Activated CD4-positive, alpha-beta T cell treated with anti-CD3 and anti-CD28 coated beads, Interleukin-2, amount 10 ng/mL, durations not matched to agents 7 days and 5 days (primary cell): Measurements from ENCODE around the gene TNIP2. TPM values are rescaled to one million over a fixed set of nuclear protein-coding genes. Genes with fewer than 3 reads are reported as not detected.

Experiments used
- CTCF ChIA-PET: fragments of 350-600 bp; sonication (Branson Sonifier 250); formaldehyde crosslinking; loops from one replicate; lab custom pipeline; 2021; ENCODE audit warnings: antibody characterized with exemption; lab: Charles Lee
- POLR2A ChIA-PET: fragments of 350-600 bp; sonication (Branson Sonifier 250); formaldehyde crosslinking; loops from one replicate; lab custom pipeline; 2021; ENCODE audit warnings: antibody characterized with exemption; lab: Charles Lee
- DNase-seq: peaks from one replicate; pipeline ENCODE4 v3.0.0-alpha.2; 2020
- H3K27ac Mint-ChIP-seq: one replicate; pipeline ENCODE4 v1.8.0; 2021; ENCODE audit warnings: mild to moderate bottlenecking, moderate library complexity, mixed read lengths
- H3K27me3 Mint-ChIP-seq: one replicate; pipeline ENCODE4 v1.8.0; 2021; ENCODE audit warnings: mixed read lengths
- H3K36me3 Mint-ChIP-seq: one replicate; pipeline ENCODE4 v1.8.0; 2021; ENCODE audit warnings: low read depth, mixed read lengths
- H3K4me1 Mint-ChIP-seq: one replicate; pipeline ENCODE4 v1.8.0; 2021; ENCODE audit warnings: mixed read lengths
- H3K4me3 Mint-ChIP-seq: one replicate; pipeline ENCODE4 v1.8.0; 2021; ENCODE audit warnings: mild to moderate bottlenecking, moderate library complexity, mixed read lengths
- H3K9me3 Mint-ChIP-seq: one replicate; pipeline ENCODE4 v1.8.0; 2021; ENCODE audit warnings: mixed read lengths
- total RNA-seq, 2 experiments: library from RNA; stranded (reverse); gene quantifications; one replicate each; pipeline ENCODE4 v1.2.3, GENCODE V29; 2021

The TNIP2 gene
- total RNA-seq, 2 experiments from 2014 or later: 35.0 to 43.6 TPM

DNA sequence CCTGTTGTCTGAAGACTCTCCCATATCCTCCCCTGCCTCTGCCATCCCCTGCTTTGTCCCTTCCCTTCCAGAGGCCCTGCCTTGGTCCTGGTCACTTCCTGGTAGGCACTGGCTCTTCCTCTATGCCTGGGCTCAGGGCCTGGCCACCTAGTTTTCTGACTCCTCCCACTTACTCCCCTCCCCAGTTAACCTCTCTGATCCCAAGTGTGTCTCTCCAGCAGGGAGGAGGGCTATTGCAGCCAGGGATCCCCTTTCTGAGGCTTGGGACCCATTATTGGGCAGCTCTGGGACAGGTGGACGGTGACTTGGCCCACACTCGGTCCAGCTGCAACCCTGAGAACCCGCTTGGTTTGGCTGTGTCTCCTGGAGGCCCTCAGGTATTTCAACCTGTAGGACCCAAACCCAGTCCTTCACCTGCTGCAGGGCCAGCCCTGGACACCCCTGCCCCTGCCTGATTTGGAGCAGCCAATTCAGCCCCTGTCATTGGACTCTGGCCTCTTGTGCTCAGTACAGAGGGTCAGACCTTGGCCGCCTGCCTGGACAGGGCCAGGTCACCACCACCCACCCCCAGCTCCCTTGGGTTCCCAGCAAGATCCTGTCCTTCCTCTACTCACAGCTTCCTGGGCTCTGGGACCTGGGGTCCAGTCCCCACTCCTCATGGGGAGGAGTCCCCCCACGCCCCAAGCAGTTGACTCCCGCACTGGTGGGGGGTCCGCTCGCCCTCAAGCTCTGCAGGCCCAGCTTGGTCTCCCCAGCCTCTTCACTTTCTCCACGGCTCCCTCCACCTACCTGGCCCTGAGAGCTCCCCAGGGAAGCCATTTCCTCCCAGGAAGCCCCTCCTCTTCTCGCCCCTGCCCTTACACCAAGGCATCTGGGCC is 35.6 kb upstream of the TNIP2 start:
- ChIA-PET CTCF (interaction anchor here (2.2 kb wide), 1 partner anchor 8 kb away, joined by 7 read pairs; no protein-coding TSS in a partner anchor), POLR2A (no interaction called here)
- Mint-ChIP-seq H3K27me3 (no peaks in the 10 kb centered on the region), H3K9me3 (no peaks in the 10 kb centered on the region), H3K4me3 (no peak overlapping the region), H3K4me1 (peaks cover 42% of the 10 kb centered on the region), H3K36me3 (no peaks in the 10 kb centered on the region), H3K27ac (peak overlapping the region; percentile 71)
- DNase-seq: no peak

DNA sequence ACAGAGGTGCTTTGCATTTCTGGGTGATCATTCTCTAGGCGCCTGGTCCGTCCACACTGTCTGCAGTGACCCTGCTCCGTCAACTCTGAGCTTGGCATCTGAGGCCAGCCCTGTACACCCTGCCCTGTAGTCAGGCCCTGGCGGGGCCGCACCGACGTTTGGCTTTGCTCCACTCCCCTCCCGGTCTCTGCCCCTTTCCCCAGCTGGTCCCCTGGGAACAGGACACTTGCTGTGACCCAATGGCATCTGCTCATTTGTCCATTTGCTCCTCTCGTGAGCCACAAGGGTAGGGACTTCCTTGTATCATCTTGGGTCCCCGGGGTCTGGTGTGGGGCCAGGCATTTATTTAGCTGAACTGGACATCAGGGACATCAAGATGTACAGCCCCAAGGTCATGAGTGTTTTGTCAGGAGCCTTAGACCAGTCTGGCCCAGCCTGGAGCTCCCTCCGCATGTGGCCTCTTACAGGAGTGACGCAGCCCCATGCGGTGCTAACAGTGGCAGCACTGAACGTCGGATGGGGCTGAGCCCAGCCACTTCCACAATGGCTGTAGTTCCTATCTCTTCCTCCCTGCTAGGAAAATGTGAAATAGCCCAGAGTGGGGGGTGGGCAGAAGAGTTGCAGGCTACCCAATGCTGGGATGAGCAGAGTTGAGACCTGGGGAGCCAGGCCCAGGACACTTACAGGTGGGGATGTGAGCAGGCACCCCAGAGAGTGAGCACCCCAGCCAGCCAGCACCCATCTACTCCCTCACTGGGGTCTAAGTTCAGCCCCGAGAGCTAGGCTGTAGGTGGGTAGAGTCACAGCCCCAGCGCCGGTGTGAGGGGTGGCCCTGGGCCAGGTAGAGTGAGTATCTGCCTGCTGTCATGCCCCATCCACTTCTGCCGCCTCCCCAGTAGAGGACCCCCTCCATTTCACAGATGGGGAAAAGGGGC is 34.7 kb upstream of the TNIP2 start:
- Mint-ChIP-seq H3K36me3 (no peaks in the 10 kb centered on the region), H3K27me3 (no peaks in the 10 kb centered on the region), H3K27ac (peak overlapping the region; percentile 71), H3K4me1 (peaks cover 46% of the 10 kb centered on the region), H3K9me3 (no peaks in the 10 kb centered on the region), H3K4me3 (no peak overlapping the region)
- no peak for DNase-seq
- POLR2A ChIA-PET: no interaction called here
- CTCF ChIA-PET: interaction anchor here (2.2 kb wide), 1 partner anchor 9 kb away, joined by 7 read pairs; no protein-coding TSS in a partner anchor

DNA sequence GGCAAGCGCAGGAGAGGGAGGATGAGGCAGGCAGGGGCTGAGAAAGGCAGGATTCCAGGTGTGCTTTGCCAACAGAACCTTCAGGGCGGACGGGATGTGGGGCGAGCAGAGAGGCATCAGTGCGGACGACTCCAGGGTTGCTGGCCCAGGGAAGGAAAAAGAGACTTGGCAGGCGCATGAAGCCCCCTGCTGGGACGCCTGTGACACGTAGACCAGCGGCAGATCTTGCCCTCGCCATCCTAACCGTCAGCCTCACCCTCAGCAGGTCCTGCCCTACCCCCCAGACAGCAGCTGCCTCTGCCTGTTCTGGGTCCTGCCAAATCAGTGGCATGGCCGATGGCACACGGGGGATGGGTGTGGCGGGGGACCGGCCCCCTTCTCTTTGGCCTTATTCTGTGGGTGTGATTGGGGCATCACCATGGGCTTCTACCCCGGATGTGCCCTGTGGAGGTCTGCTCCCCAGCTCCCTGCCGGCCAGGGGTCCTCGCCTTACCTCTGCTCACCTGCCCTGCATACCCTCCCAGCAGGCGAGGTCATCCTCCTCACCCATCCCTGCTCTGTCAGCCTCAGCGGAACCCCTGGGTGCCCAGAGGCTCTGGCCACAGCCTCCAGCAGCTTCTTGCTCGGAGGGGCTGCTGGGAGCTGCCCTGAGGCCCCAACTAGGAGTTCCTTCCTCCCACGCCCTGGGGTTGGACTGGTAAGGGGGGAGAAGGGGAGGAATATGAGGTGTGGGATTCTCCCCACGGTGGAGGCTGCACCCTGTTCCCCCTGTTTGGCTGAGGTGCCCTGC is 33.9 kb upstream of the TNIP2 start:
- peaks cover 45% of the 10 kb centered on the region for H3K4me1 Mint-ChIP-seq
- no peak for DNase-seq
- no peak overlapping the region for H3K4me3 Mint-ChIP-seq
- no peaks in the 10 kb centered on the region for H3K36me3 Mint-ChIP-seq
- no peaks in the 10 kb centered on the region for H3K27me3 Mint-ChIP-seq
- ChIA-PET POLR2A (no interaction called here), CTCF (interaction anchor here (2.2 kb wide), 1 partner anchor 10 kb away, joined by 7 read pairs; no protein-coding TSS in a partner anchor)
- no peaks in the 10 kb centered on the region for H3K9me3 Mint-ChIP-seq
- H3K27ac Mint-ChIP-seq: peak overlapping the region; percentile 67

DNA sequence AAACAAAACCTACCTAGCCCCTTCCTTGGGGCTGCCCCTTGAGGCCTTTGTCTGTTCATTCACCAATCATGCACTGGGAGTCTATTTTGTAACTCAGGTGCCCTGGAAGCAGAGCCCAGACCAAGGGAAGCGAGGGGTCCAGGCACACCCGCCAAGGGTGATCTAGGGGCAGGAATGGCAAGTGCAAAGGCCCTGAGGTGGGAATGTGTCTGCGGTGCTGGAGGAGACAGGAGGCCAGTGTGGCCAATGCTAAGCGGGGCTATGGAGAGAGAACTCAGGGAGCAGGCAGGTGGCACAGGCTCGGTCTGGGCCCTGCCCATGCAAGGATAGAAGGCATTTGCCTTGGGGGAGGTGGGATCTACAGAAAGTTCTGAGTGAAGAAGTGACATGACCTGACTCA is 33.2 kb upstream of the TNIP2 start:
- H3K4me3 Mint-ChIP-seq: no peak overlapping the region
- peaks cover 39% of the 10 kb centered on the region for H3K4me1 Mint-ChIP-seq
- POLR2A ChIA-PET: no interaction called here
- H3K36me3 Mint-ChIP-seq: no peaks in the 10 kb centered on the region
- H3K27me3 Mint-ChIP-seq: no peaks in the 10 kb centered on the region
- H3K9me3 Mint-ChIP-seq: no peaks in the 10 kb centered on the region
- DNase-seq: no peak
- CTCF ChIA-PET: no interaction called here
- peak overlapping the region; percentile 67 for H3K27ac Mint-ChIP-seq

DNA sequence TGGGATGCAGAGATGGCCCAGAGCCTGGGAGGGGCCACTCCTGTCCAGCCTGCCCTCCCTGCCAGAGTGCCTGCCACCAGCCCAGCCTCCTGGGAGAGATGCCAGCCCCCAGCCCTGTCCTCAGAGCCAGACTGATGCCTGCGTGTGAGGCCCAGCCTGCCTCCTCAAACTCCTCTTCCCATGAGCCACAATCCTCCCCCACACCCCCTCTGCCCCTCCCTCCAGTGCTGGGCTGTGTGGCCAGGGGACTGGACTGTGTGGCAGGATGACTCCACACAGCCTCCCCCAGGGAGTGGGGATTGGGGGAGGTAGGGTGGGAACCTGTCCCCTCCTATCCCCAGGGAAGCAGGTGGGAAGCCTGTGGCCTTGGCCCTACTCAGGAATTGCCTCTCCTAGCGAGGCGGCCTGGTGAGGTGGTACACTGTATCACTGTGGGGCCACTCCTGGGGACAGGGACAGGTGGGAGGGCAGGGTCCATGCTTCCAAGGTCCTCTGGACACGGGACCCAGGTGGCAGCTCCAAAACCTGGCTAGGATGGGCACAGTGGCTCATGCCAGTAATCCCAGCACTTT is 32.5 kb upstream of the TNIP2 start:
- Mint-ChIP-seq H3K9me3 (peaks cover 6% of the 10 kb centered on the region), H3K27ac (peak overlapping the region; percentile 85), H3K4me3 (no peak overlapping the region), H3K27me3 (peaks cover 3% of the 10 kb centered on the region), H3K4me1 (peaks cover 32% of the 10 kb centered on the region), H3K36me3 (peaks cover 3% of the 10 kb centered on the region)
- ChIA-PET CTCF (interaction anchor here (0.9 kb wide), 1 partner anchor 23 kb away, joined by 3 read pairs; no protein-coding TSS in a partner anchor), POLR2A (no interaction called here)
- DNase-seq: no peak

GRCh38 chr4:2788101-2788500 is 32.0 kb upstream of the TNIP2 start:
- Mint-ChIP-seq H3K27me3 (peaks cover 6% of the 10 kb centered on the region), H3K4me3 (no peak overlapping the region), H3K4me1 (peaks cover 32% of the 10 kb centered on the region), H3K9me3 (peaks cover 11% of the 10 kb centered on the region), H3K27ac (peak overlapping the region; percentile 85), H3K36me3 (peaks cover 4% of the 10 kb centered on the region)
- CTCF ChIA-PET: interaction anchor here (0.9 kb wide), 1 partner anchor 23 kb away, joined by 3 read pairs; no protein-coding TSS in a partner anchor
- POLR2A ChIA-PET: no interaction called here
- no peak for DNase-seq

- Mint-ChIP-seq H3K36me3 (peaks cover 4% of the 10 kb centered on the region), H3K27me3 (peaks cover 6% of the 10 kb centered on the region), H3K4me3 (no peak overlapping the region), H3K9me3 (peaks cover 11% of the 10 kb centered on the region), H3K27ac (peak overlapping the region; percentile 85), H3K4me1 (peaks cover 32% of the 10 kb centered on the region)
- ChIA-PET CTCF (interaction anchor here (0.6 to 0.7 kb wide), 2 partner anchors 14 to 750 kb away, joined by 4 read pairs; no protein-coding TSS in a partner anchor), POLR2A (no interaction called here)
- DNase-seq: peak; percentile 59
Measured at GRCh38 chr4:2787230-2788100, 31.3 kb upstream of the TNIP2 start.

GRCh38 chr4:2786794-2787229 is 30.7 kb upstream of the TNIP2 start:
- Mint-ChIP-seq H3K27ac (peak overlapping the region; percentile 85), H3K4me1 (peaks cover 32% of the 10 kb centered on the region), H3K9me3 (peaks cover 14% of the 10 kb centered on the region), H3K36me3 (peaks cover 4% of the 10 kb centered on the region), H3K27me3 (peaks cover 10% of the 10 kb centered on the region), H3K4me3 (no peak overlapping the region)
- CTCF ChIA-PET: interaction anchor here (0.6 kb wide), 1 partner anchor 15 kb away, joined by 4 read pairs; no protein-coding TSS in a partner anchor
- POLR2A ChIA-PET: no interaction called here
- no peak for DNase-seq

- no peak for DNase-seq
- peaks cover 20% of the 10 kb centered on the region for H3K9me3 Mint-ChIP-seq
- H3K27ac Mint-ChIP-seq: peak overlapping the region; percentile 78
- peaks cover 4% of the 10 kb centered on the region for H3K36me3 Mint-ChIP-seq
- ChIA-PET CTCF (interaction anchor here (0.6 to 3.0 kb wide), 3 partner anchors 12 to 663 kb away, joined by 3 to 14 read pairs (median 5); no protein-coding TSS in a partner anchor), POLR2A (interaction anchor here (0.6 to 1.0 kb wide), 2 partner anchors 31 to 193 kb away, joined by 4 to 7 read pairs; no protein-coding TSS in a partner anchor)
- H3K4me1 Mint-ChIP-seq: peaks cover 32% of the 10 kb centered on the region
- no peak overlapping the region for H3K4me3 Mint-ChIP-seq
- peaks cover 11% of the 10 kb centered on the region for H3K27me3 Mint-ChIP-seq
Measured at GRCh38 chr4:2786152-2786671, 30.1 kb upstream of the TNIP2 start.

DNA sequence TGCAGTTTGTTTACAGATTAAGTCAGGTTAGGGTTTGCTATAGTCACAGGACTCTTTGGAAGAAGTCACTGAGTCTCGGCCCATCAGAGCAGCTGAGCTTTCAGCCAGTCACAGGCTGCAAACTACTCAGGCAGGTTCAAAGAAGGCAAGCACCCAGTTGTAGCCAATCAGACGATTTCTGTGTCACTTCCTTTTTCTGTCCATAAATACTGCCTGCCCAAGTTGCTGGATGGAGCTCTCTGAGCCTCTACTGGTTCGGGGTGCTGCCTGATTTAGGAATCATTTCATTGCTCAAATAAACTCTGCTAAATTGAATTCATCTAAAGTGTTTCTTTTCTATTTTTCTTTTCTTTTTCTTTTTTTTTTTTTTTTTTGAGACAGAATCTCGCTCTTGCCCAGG is 29.5 kb upstream of the TNIP2 start:
- H3K36me3 Mint-ChIP-seq: peaks cover 4% of the 10 kb centered on the region
- peaks cover 32% of the 10 kb centered on the region for H3K4me1 Mint-ChIP-seq
- peak; percentile 55 for DNase-seq
- H3K27me3 Mint-ChIP-seq: peaks cover 11% of the 10 kb centered on the region
- H3K4me3 Mint-ChIP-seq: no peak overlapping the region
- CTCF ChIA-PET: interaction anchor here (0.7 to 3.0 kb wide), 3 partner anchors 13 to 40 kb away, joined by 3 to 14 read pairs (median 5); no protein-coding TSS in a partner anchor
- peak overlapping the region; percentile 78 for H3K27ac Mint-ChIP-seq
- POLR2A ChIA-PET: interaction anchor here (0.6 to 1.0 kb wide), 2 partner anchors 30 to 192 kb away, joined by 4 to 7 read pairs; no protein-coding TSS in a partner anchor
- peaks cover 22% of the 10 kb centered on the region for H3K9me3 Mint-ChIP-seq
